SK-N-SH treated with all-trans-retinoic acid at 6 μM for 48 hours (cell line): ENCODE measurements around the gene FAM20B.

Experiments used
- ATAC-seq: fragments of 200-7000 bp; cut with Tn5 transposase; 3 replicates; pipeline ENCODE4 v1.9.1; 2020; ENCODE audit warnings: mild to moderate bottlenecking, moderate library complexity
- ARNTL ChIP-seq: fragments of 450-650 bp; formaldehyde crosslinking; IDR thresholded peaks from 2 replicates; pipeline ENCODE4 v1.5.0; 2020; ENCODE audit warnings: low read depth, mild to moderate bottlenecking, moderate library complexity, borderline replicate concordance
- BACH2 ChIP-seq: fragments of 250-450 bp; sonication (Bioruptor Pico); IDR thresholded peaks from 2 replicates; pipeline ENCODE4 v1.9.0; 2021; ENCODE audit warnings: mild to moderate bottlenecking, borderline replicate concordance
- CREB5 ChIP-seq: fragments of 250-450 bp; sonication (Bioruptor Pico); IDR thresholded peaks from 2 replicates; pipeline ENCODE4 v1.5.1; 2020; ENCODE audit warnings: low read depth, mild to moderate bottlenecking, moderate library complexity
- CSDC2 ChIP-seq: fragments of 250-450 bp; sonication (Bioruptor Pico); IDR thresholded peaks from 2 replicates; pipeline ENCODE4 v1.5.0; 2020; ENCODE audit warnings: mild to moderate bottlenecking, moderate library complexity
- CSRNP3 ChIP-seq: fragments of 250-450 bp; sonication (Bioruptor Pico); IDR thresholded peaks from 2 replicates; pipeline ENCODE4 v1.5.1; 2021; ENCODE audit warnings: mild to moderate bottlenecking, moderate library complexity
- ESRRG ChIP-seq: fragments of 250-450 bp; sonication (Bioruptor Pico); IDR thresholded peaks from 2 replicates; pipeline ENCODE4 v1.6.1; 2021; ENCODE audit warnings: mild to moderate bottlenecking
- GLIS3 ChIP-seq: fragments of 250-450 bp; sonication (Bioruptor Pico); IDR thresholded peaks from 2 replicates; pipeline ENCODE4 v1.5.0; 2020; ENCODE audit warnings: mild to moderate bottlenecking, moderate library complexity
- PATZ1 ChIP-seq: fragments of 250-450 bp; sonication (Bioruptor Pico); IDR thresholded peaks from 2 replicates; pipeline ENCODE4 v1.8.0; 2020; ENCODE audit warnings: mild to moderate bottlenecking, moderate library complexity, borderline replicate concordance
- POU6F1 ChIP-seq: fragments of 250-450 bp; sonication (Bioruptor Pico); IDR thresholded peaks from 2 replicates; pipeline ENCODE4 v1.8.0; 2021; ENCODE audit warnings: low read depth, mild to moderate bottlenecking, moderate library complexity, borderline replicate concordance
- PPARA ChIP-seq: fragments of 250-450 bp; sonication (Bioruptor Pico); IDR thresholded peaks from 2 replicates; pipeline ENCODE4 v1.5.0; 2020; ENCODE audit warnings: mild to moderate bottlenecking, borderline replicate concordance
- RARB ChIP-seq: fragments of 250-450 bp; sonication (Bioruptor Pico); IDR thresholded peaks from 2 replicates; pipeline ENCODE4 v1.8.0; 2021; ENCODE audit warnings: mild to moderate bottlenecking, moderate library complexity
- SNAI2 ChIP-seq: fragments of 250-450 bp; sonication (Bioruptor Pico); IDR thresholded peaks from 2 replicates; pipeline ENCODE4 v1.5.0; 2020; ENCODE audit warnings: mild to moderate bottlenecking, moderate library complexity
- TCF4 ChIP-seq: fragments of 250-450 bp; sonication (Bioruptor Pico); IDR thresholded peaks from 2 replicates; pipeline ENCODE4 v1.8.0; 2021; ENCODE audit warnings: mild to moderate bottlenecking, moderate library complexity, borderline replicate concordance
- TOX ChIP-seq: fragments of 250-450 bp; sonication (Bioruptor Pico); IDR thresholded peaks from 2 replicates; pipeline ENCODE4 v1.8.0; 2021; ENCODE audit warnings: mild to moderate bottlenecking, moderate library complexity, borderline replicate concordance
- TSHZ2 ChIP-seq: fragments of 250-450 bp; sonication (Bioruptor Pico); IDR thresholded peaks from 2 replicates; pipeline ENCODE4 v1.5.0; 2020; ENCODE audit warnings: mild to moderate bottlenecking, moderate library complexity
- ZC3H10 ChIP-seq: fragments of 250-450 bp; sonication (Bioruptor Pico); IDR thresholded peaks from 2 replicates; pipeline ENCODE4 v1.5.1; 2021; ENCODE audit warnings: mild to moderate bottlenecking, moderate library complexity
- ZFP3 ChIP-seq: fragments of 250-450 bp; sonication (Bioruptor Pico); IDR thresholded peaks from 2 replicates; pipeline ENCODE4 v1.5.0; 2020; ENCODE audit warnings: mild to moderate bottlenecking, moderate library complexity
- ZFP30 ChIP-seq: fragments of 450-650 bp; formaldehyde crosslinking; IDR thresholded peaks from 2 replicates; pipeline ENCODE4 v1.5.0; 2022; ENCODE audit warnings: mild to moderate bottlenecking, moderate library complexity
- ZNF565 ChIP-seq: fragments of 450-650 bp; formaldehyde crosslinking; conservative IDR thresholded peaks from 2 replicates; pipeline ENCODE4 v1.5.0; 2020; ENCODE audit warnings: low read depth, mild to moderate bottlenecking, moderate library complexity
- ZNF70 ChIP-seq: fragments of 450-650 bp; formaldehyde crosslinking; IDR thresholded peaks from 2 replicates; pipeline ENCODE4 v1.5.0; 2020; ENCODE audit warnings: mild to moderate bottlenecking, moderate library complexity
- ZNF8 ChIP-seq: fragments of 450-650 bp; formaldehyde crosslinking; IDR thresholded peaks from 2 replicates; pipeline ENCODE4 v1.5.0; 2020; ENCODE audit warnings: mild to moderate bottlenecking, moderate library complexity

Gene FAM20B

GRCh38 chr1:178993559-178993958 is 32.1 kb upstream of the FAM20B start (continued):
- TF ChIP-seq CREB5 (no peak), ZFP3 (no peak)

GRCh38 chr1:178997428-178997827 is 28.3 kb upstream of the FAM20B start:
- no peak for ATAC-seq
- TF ChIP-seq ZNF8 (no peak), GLIS3 (no peak), CSDC2 (CRISPR knock-in tag) (no peak), TSHZ2 (CRISPR knock-in tag) (no peak), ESRRG (CRISPR knock-in tag) (no peak), BACH2 (CRISPR knock-in tag) (no peak), ZC3H10 (CRISPR knock-in tag) (no peak), ZNF565 (CRISPR knock-in tag) (no peak), RARB (CRISPR knock-in tag) (no peak)

GRCh38 chr1:178998295-178998694 is 27.4 kb upstream of the FAM20B start:
- no peak for ATAC-seq
- TF ChIP-seq SNAI2 (CRISPR knock-in tag) (no peak), PPARA (no peak), ZC3H10 (CRISPR knock-in tag) (no peak), PATZ1 (CRISPR knock-in tag) (no peak), POU6F1 (CRISPR knock-in tag) (no peak), CREB5 (no peak), ZNF70 (CRISPR knock-in tag) (no peak), CSRNP3 (CRISPR knock-in tag) (no peak), ZFP30 (CRISPR knock-in tag) (no peak)
- TF ChIP-seq, all 23 proteins: peak for 0

GRCh38 chr1:178999061-178999460 is 26.6 kb upstream of the FAM20B start:
- ATAC-seq, result no peak
- TF ChIP-seq RARB (CRISPR knock-in tag), result no peak
- no peak for TF ChIP-seq ARNTL (CRISPR knock-in tag)
- no peak for TF ChIP-seq TCF4 (CRISPR knock-in tag)
- TF ChIP-seq ZFP30 (CRISPR knock-in tag), result no peak
- TF ChIP-seq CSRNP3 (CRISPR knock-in tag), result no peak
- TF ChIP-seq ZC3H10 (CRISPR knock-in tag), result no peak
- TF ChIP-seq TSHZ2 (CRISPR knock-in tag), result no peak
- TF ChIP-seq ZNF8, result no peak
- no peak for TF ChIP-seq ZFP3
- no peak for TF ChIP-seq TOX (CRISPR knock-in tag)
